K562 (cell line): ENCODE data around the gene UBTD1. TPM values are rescaled to one million over a fixed set of nuclear protein-coding genes. Genes with fewer than 3 reads are reported as not detected.

Source experiments
- ATAC-seq: fragments of 200-7000 bp; cut with Tn5 transposase; 3 replicates; pipeline ENCODE4 v1.9.1; 2020; ENCODE audit warnings: moderate library complexity
- BruUV-seq: library from RNA; stranded (reverse); fragments of 400-500 nt; replicated peaks from 2 replicates; lab custom pipeline; 2021; lab: Mats Ljungman, UMichigan
- CTCF ChIA-PET: fragments of 300-600 bp; formaldehyde crosslinking; extraction: SDS; loops from one replicate; lab custom pipeline; 2021; ENCODE audit warnings: low intra/inter-chr PET ratio; lab: Yijun Ruan, JAX
- POLR2A ChIA-PET: fragments of 300-600, 350-650 bp; sonication (Branson Sonifier 250); formaldehyde crosslinking; extraction: SDS; loops from one replicate; lab custom pipeline; 2021; ENCODE audit warnings: antibody characterized with exemption, inconsistent platforms; lab: Yijun Ruan, JAX
- DNase-seq, 4 experiments: peaks; one replicate each; pipeline versions ENCODE4 v3.0.0 to v3.0.0-alpha.2; 2011 to 2018; ENCODE audit warnings: low spot score in 3 of 4, mixed read lengths in 3 of 4; ENCODE audit errors: extremely low read depth in 1 of 4
- FAIRE-seq: peaks from 2 replicates; lab custom pipeline; 2011; peaks lifted over from hg19 to GRCh38; lab: Jason Lieb, UNC
- H2AFZ ChIP-seq: 2 replicates; pipeline ENCODE4 v1.6.0; 2011; ENCODE audit warnings: low read depth, low read length, control low read depth, inconsistent platforms
- H3K27ac ChIP-seq: fragments of 200-600 bp; 3 replicates; pipeline ENCODE4 v1.8.0; 2011; ENCODE audit warnings: low read depth, mild to moderate bottlenecking, control low read depth, inconsistent platforms, low read length, moderate library complexity, mixed read lengths; ENCODE audit errors: extremely low read depth
- H3K27me3 ChIP-seq, 2 experiments: fragments of 300-600 bp in 1 of 2; 2 replicates in 1 of 2; 3 replicates in 1 of 2; pipeline versions ENCODE4 v1.6.0 to v1.8.0; 2011; ENCODE audit warnings: inconsistent platforms in 2 of 2, low read length in 2 of 2, mild to moderate bottlenecking in 1 of 2, mixed read lengths in 1 of 2, moderate library complexity in 1 of 2; ENCODE audit not compliant: control insufficient read depth in 2 of 2, insufficient read depth in 2 of 2
- H3K36me3 ChIP-seq: fragments of 300-600 bp; 3 replicates; pipeline ENCODE4 v1.8.0; 2011; ENCODE audit warnings: mild to moderate bottlenecking, low read length, inconsistent platforms; ENCODE audit not compliant: control insufficient read depth, insufficient read depth
- H3K4me1 ChIP-seq, 2 experiments: fragments of 200-600 bp in 1 of 2; replicated peaks in 1 of 2; 2 replicates in 1 of 2; 3 replicates in 1 of 2; pipeline versions ENCODE4 v1.5.1 to v1.8.0; 2011; ENCODE audit warnings: inconsistent platforms in 2 of 2, low read length in 2 of 2, mild to moderate bottlenecking in 1 of 2, mixed read lengths in 1 of 2, moderate library complexity in 1 of 2; ENCODE audit not compliant: control insufficient read depth in 2 of 2, insufficient read depth in 2 of 2
- H3K4me2 ChIP-seq: 2 replicates; pipeline ENCODE4 v1.6.1; 2011; ENCODE audit warnings: low read length, control low read depth, inconsistent platforms, mixed read lengths; ENCODE audit not compliant: insufficient read depth
- H3K4me3 ChIP-seq: fragments of 200-600 bp; sonication (generic), shearing (Covaris generic); 2 replicates; pipeline ENCODE4 v1.5.1; 2016; ENCODE audit warnings: control low read depth, inconsistent platforms
- H3K79me2 ChIP-seq: fragments of 200-600 bp; 3 replicates; pipeline ENCODE4 v1.8.0; 2011; ENCODE audit warnings: low read length, inconsistent platforms; ENCODE audit not compliant: control insufficient read depth, insufficient read depth
- H3K9ac ChIP-seq, 2 experiments: 2 replicates each; pipeline versions ENCODE4 v1.6.0 to v1.6.1; 2011; ENCODE audit warnings: low read depth in 2 of 2, low read length in 2 of 2, control low read depth in 1 of 2, inconsistent platforms in 1 of 2, mild to moderate bottlenecking in 1 of 2, mixed read lengths in 1 of 2; ENCODE audit not compliant: insufficient read depth in 1 of 2
- H3K9me1 ChIP-seq: one replicate; pipeline ENCODE4 v1.6.0; 2011; ENCODE audit warnings: inconsistent platforms, mild to moderate bottlenecking, low read length, moderate library complexity; ENCODE audit not compliant: control insufficient read depth, insufficient read depth
- H3K9me3 ChIP-seq: replicated peaks from 2 replicates; pipeline ENCODE4 v1.5.1; 2011; ENCODE audit warnings: low read depth, low read length, inconsistent platforms; ENCODE audit not compliant: control insufficient read depth, insufficient read depth
- H4K20me1 ChIP-seq: replicated peaks from 2 replicates; pipeline ENCODE4 v1.6.1; 2011; ENCODE audit warnings: low read length, inconsistent platforms, mixed read lengths; ENCODE audit not compliant: control insufficient read depth, insufficient read depth
- BRD4 ChIP-seq: fragments of 200-600 bp; sonication (generic); IDR thresholded peaks from 2 replicates; pipeline ENCODE4 v1.6.1; 2017; ENCODE audit warnings: inconsistent platforms
- MBD2 ChIP-seq: sonication (generic); IDR thresholded peaks from 2 replicates; pipeline ENCODE4 v1.6.1; 2016; ENCODE audit warnings: low read depth, borderline replicate concordance
- PHF21A ChIP-seq: fragments of 450-650 bp; IDR thresholded peaks from 2 replicates; pipeline ENCODE4 v1.6.1; 2017; ENCODE audit warnings: low read depth, borderline replicate concordance
- PTRF ChIP-seq: fragments of 450-650 bp; IDR thresholded peaks from 2 replicates; pipeline ENCODE4 v1.6.1; 2016; ENCODE audit warnings: mild to moderate bottlenecking, missing genetic modification characterization, missing compliant biosample characterization
- SPI1 ChIP-seq: IDR thresholded peaks from 2 replicates; pipeline ENCODE4 v1.6.1; 2011; ENCODE audit warnings: low read depth, low read length, control low read depth, borderline replicate concordance
- ZBTB34 ChIP-seq: fragments of 250-450 bp; sonication (Bioruptor Pico); IDR thresholded peaks from 2 replicates; pipeline ENCODE4 v1.8.0; 2021; ENCODE audit warnings: mild to moderate bottlenecking, moderate library complexity
- WGBS: fragments of 100-300 bp; shearing (Covaris generic); methylation state at CpG from one replicate; pipeline ENCODE4 v1.1.6; 2016; ENCODE audit warnings: low coverage, mixed read lengths; ENCODE audit not compliant: insufficient coverage; ENCODE audit errors: missing lambda C conversion rate; 5-methylcytosine and 5-hydroxymethylcytosine counted together
- in situ Hi-C: fragments of 300-500 bp; cut with MboI; formaldehyde crosslinking; loops from 4 replicates; pipeline ENCODE4 v1.15.0; 2018; ENCODE audit warnings: inconsistent platforms, mixed read lengths
- intact Hi-C: fragments of 100-400 bp; cut with micrococcal nuclease; formaldehyde crosslinking; loops from 2 replicates; pipeline ENCODE4 v1.14.2; 2022
- polyA plus RNA-seq, 8 experiments: library from polyadenylated mRNA; depleted of rRNA in 4 of 8; stranded (reverse) in 5 of 8; unstranded in 3 of 8; fragments of >200 nt; fragmentation: Nextera tagmentation in 2 of 8; fragmentation: Illumina TruSeq in 1 of 8; extraction: Ambion mirVana in 2 of 8; extraction: Trizol in 1 of 8; gene quantifications; 2 replicates each; pipeline versions ENCODE4 v1.2.1 to v1.2.3, GENCODE V29; 2011 to 2014; ENCODE audit warnings: inconsistent platforms in 1 of 8, missing spikeins in 1 of 8
- total RNA-seq, 7 experiments: library from RNA; depleted of rRNA in 6 of 7; stranded (reverse); fragments of >200 nt in 6 of 7; fragmentation: Illumina TruSeq in 2 of 7; extraction: Trizol in 2 of 7; gene quantifications; 2 replicates each; pipeline versions ENCODE4 v1.2.1 to v1.2.3, GENCODE V29; 2011 to 2021; ENCODE audit warnings: low replicate concordance in 1 of 7

UBTD1 gene
- total and polyA plus RNA-seq, 9 of the 15 experiments (the other 6 are each of a cell fraction or from before 2014, with no cell fraction given): 0.08 to 1.6 (median 0.81) TPM; not detected in 1

DNA sequence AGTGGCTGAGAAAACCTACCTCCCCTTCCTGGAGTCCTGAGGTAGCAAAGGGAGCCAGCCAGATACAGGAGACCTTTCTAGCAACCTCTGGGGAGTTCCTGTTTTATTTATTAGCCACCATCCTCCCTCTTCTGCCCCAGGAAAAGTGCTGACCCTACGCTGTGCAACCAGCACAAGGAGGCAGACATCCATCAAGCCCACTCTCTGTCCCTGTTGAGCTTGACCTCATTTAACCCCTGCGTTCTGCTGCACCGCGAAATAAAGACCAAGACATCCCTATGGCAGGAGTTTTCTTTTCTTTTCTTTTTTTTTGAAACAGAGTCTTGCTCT is 48.5 kb downstream of the UBTD1 start:
- no peak for FAIRE-seq
- H4K20me1 ChIP-seq: no peaks in the 10 kb centered on the region
- CTCF ChIA-PET: no interaction called here
- H2AFZ ChIP-seq: no peak overlapping the region
- no peaks in the 10 kb centered on the region for H3K79me2 ChIP-seq
- no peak overlapping the region for H3K4me3 ChIP-seq
- H3K9ac ChIP-seq: peak overlapping the region in 1 of 2 experiments; percentile 52; a peak in 1 of 4 replicates
- intact Hi-C loops (no loop called here), in situ Hi-C loops (no loop called here)
- no peak for DNase-seq
- H3K36me3 ChIP-seq: no peaks in the 10 kb centered on the region
- 44% methylated on average over 4 of the region's 4 CpGs for WGBS
- POLR2A ChIA-PET: interaction anchor here (0.6 to 1.0 kb wide), 2 partner anchors 13 to 176 kb away, joined by 3 to 4 read pairs; no protein-coding TSS in a partner anchor
- no TSS peak for BruUV-seq
- H3K4me2 ChIP-seq: no peak overlapping the region
- no peaks in the 10 kb centered on the region for H3K9me3 ChIP-seq
- peaks cover 12 to 13% of the 10 kb centered on the region in 2 experiments; a peak in 3 of 5 replicates for H3K4me1 ChIP-seq
- H3K27ac ChIP-seq: no peak overlapping the region
- ATAC-seq: no peak
- no peaks in the 10 kb centered on the region for H3K9me1 ChIP-seq
- TF ChIP-seq SPI1 (0 out of 2 replicates have a peak, but pooled peaks have one; percentile 8), ZBTB34 (CRISPR knock-in tag) (no peak), PTRF (tag) (no peak), PHF21A (no peak), BRD4 (no peak), MBD2 (no peak)
- no peaks in the 10 kb centered on the region for H3K27me3 ChIP-seq
